Measurements from ENCODE around the gene USP37. TPM values are rescaled to one million over a fixed set of nuclear protein-coding genes. Genes with fewer than 3 reads are reported as not detected.

USP37 gene
- total and polyA plus RNA-seq, 2 of the 13 experiments (the other 11 are each of a cell fraction or from before 2014, with no cell fraction given), result 6.5 to 30.6 TPM

DNA sequence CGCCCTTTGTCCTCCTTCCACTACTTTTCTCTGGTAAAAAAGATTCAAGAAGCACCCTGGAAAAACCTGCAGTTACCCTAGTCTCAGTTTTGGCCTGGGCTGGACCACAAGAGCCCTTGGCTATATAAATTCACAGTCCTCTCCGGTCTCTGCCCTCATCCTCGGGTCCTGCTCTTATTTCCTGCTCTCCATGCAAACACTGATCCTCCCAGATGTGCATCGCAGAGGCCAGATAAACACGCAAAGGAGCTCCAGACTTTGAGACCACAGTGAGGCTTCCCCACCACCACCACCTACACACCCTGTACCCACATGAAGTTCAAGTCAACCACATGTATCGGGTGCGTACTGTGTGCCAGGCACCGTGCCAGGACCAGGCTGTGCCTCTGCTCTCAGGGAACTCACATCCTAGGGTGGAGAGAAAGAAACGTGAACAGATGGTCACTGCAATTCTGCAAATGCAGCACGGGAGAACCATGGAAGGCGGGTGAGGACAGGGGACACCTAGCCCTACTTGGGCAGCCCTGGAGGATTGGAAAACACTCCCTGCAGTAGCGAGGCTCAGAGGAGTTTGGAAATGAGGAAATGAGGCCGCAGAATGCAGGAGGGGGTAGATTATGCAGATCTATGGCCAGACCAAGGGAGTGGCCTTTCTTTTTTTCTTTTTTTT is 161.1 kb downstream of the USP37 start (continued):
- TF ChIP-seq, protein P1, sequence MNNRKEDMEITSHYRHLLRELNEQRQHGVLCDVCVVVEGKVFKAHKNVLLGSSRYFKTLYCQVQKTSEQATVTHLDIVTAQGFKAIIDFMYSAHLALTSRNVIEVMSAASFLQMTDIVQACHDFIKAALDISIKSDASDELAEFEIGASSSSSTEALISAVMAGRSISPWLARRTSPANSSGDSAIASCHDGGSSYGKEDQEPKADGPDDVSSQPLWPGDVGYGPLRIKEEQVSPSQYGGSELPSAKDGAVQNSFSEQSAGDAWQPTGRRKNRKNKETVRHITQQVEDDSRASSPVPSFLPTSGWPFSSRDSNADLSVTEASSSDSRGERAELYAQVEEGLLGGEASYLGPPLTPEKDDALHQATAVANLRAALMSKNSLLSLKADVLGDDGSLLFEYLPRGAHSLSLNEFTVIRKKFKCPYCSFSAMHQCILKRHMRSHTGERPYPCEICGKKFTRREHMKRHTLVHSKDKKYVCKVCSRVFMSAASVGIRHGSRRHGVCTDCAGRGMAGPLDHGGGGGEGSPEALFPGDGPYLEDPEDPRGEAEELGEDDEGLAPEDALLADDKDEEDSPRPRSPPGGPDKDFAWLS (CRISPR knock-in tag; IDR thresholded peaks at IDR 0.05; ENCODE audit: borderline replicate concordance), result 0 out of 2 replicates have a peak, but pooled peaks have one; percentile 1
- no peak for TF ChIP-seq RBM39 (IDR thresholded peaks at IDR 0.05; ENCODE audit: low read depth, low read length, poor library complexity, severe bottlenecking)
- TF ChIP-seq ZNF3 (CRISPR knock-in tag; IDR thresholded peaks at IDR 0.05), result peak; percentile 74; the same call in 1 of the 2 replicates
- TF ChIP-seq, protein P2, sequence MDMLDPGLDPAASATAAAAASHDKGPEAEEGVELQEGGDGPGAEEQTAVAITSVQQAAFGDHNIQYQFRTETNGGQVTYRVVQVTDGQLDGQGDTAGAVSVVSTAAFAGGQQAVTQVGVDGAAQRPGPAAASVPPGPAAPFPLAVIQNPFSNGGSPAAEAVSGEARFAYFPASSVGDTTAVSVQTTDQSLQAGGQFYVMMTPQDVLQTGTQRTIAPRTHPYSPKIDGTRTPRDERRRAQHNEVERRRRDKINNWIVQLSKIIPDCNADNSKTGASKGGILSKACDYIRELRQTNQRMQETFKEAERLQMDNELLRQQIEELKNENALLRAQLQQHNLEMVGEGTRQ (IDR thresholded peaks at IDR 0.05; ENCODE audit: low read depth, low read length), result no peak
- TF ChIP-seq, protein P2 (CRISPR knock-in tag; IDR thresholded peaks at IDR 0.05; ENCODE audit: borderline replicate concordance), result no peak
- TF ChIP-seq, protein P3, sequence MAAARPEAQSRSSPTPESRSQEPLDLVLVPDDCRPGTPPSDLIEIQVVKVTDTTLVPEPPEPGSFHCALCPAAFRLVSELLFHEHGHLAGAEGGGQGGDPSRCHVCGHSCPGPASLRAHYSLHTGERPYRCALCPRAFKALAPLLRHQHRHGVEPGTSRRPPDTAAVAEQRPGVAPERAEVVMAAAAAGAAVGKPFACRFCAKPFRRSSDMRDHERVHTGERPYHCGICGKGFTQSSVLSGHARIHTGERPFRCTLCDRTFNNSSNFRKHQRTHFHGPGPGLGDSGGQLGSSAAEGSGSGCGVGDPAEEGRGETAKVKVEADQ (CRISPR knock-in tag; IDR thresholded peaks at IDR 0.05; ENCODE audit: borderline replicate concordance), result peak; percentile 30; the same call in 1 of the 2 replicates
- no peak for TF ChIP-seq TOPORS (CRISPR knock-in tag; IDR thresholded peaks at IDR 0.05)
- no peak for TF ChIP-seq TBL1XR1 (IDR thresholded peaks at IDR 0.05; ENCODE audit: borderline replicate concordance, low read length, partially characterized antibody)
- TF ChIP-seq, protein P4, sequence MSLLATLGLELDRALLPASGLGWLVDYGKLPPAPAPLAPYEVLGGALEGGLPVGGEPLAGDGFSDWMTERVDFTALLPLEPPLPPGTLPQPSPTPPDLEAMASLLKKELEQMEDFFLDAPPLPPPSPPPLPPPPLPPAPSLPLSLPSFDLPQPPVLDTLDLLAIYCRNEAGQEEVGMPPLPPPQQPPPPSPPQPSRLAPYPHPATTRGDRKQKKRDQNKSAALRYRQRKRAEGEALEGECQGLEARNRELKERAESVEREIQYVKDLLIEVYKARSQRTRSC (CRISPR knock-in tag; IDR thresholded peaks at IDR 0.05; ENCODE audit: low read depth), result no peak
- TF ChIP-seq ZNF263 (CRISPR knock-in tag; IDR thresholded peaks at IDR 0.05), result no peak
- TF ChIP-seq, protein P5, sequence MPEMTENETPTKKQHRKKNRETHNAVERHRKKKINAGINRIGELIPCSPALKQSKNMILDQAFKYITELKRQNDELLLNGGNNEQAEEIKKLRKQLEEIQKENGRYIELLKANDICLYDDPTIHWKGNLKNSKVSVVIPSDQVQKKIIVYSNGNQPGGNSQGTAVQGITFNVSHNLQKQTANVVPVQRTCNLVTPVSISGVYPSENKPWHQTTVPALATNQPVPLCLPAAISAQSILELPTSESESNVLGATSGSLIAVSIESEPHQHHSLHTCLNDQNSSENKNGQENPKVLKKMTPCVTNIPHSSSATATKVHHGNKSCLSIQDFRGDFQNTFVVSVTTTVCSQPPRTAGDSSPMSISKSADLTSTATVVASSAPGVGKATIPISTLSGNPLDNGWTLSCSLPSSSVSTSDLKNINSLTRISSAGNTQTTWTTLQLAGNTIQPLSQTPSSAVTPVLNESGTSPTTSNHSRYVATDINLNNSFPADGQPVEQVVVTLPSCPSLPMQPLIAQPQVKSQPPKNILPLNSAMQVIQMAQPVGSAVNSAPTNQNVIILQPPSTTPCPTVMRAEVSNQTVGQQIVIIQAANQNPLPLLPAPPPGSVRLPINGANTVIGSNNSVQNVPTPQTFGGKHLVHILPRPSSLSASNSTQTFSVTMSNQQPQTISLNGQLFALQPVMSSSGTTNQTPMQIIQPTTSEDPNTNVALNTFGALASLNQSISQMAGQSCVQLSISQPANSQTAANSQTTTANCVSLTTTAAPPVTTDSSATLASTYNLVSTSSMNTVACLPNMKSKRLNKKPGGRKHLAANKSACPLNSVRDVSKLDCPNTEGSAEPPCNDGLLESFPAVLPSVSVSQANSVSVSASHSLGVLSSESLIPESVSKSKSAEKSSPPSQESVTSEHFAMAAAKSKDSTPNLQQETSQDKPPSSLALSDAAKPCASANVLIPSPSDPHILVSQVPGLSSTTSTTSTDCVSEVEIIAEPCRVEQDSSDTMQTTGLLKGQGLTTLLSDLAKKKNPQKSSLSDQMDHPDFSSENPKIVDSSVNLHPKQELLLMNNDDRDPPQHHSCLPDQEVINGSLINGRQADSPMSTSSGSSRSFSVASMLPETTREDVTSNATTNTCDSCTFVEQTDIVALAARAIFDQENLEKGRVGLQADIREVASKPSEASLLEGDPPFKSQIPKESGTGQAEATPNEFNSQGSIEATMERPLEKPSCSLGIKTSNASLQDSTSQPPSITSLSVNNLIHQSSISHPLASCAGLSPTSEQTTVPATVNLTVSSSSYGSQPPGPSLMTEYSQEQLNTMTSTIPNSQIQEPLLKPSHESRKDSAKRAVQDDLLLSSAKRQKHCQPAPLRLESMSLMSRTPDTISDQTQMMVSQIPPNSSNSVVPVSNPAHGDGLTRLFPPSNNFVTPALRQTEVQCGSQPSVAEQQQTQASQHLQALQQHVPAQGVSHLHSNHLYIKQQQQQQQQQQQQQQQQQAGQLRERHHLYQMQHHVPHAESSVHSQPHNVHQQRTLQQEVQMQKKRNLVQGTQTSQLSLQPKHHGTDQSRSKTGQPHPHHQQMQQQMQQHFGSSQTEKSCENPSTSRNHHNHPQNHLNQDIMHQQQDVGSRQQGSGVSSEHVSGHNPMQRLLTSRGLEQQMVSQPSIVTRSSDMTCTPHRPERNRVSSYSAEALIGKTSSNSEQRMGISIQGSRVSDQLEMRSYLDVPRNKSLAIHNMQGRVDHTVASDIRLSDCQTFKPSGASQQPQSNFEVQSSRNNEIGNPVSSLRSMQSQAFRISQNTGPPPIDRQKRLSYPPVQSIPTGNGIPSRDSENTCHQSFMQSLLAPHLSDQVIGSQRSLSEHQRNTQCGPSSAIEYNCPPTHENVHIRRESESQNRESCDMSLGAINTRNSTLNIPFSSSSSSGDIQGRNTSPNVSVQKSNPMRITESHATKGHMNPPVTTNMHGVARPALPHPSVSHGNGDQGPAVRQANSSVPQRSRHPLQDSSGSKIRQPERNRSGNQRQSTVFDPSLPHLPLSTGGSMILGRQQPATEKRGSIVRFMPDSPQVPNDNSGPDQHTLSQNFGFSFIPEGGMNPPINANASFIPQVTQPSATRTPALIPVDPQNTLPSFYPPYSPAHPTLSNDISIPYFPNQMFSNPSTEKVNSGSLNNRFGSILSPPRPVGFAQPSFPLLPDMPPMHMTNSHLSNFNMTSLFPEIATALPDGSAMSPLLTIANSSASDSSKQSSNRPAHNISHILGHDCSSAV (CRISPR knock-in tag; IDR thresholded peaks at IDR 0.05; ENCODE audit: borderline replicate concordance), result no peak; the same call in 1 of the 2 replicates
- no peak for TF ChIP-seq CREB1 (IDR thresholded peaks at IDR 0.05)
- no peak for TF ChIP-seq CREB1 (CRISPR knock-in tag; IDR thresholded peaks at IDR 0.05)
- no peak for TF ChIP-seq MTF2 (CRISPR knock-in tag; IDR thresholded peaks at IDR 0.05; ENCODE audit: borderline replicate concordance)

All from HepG2 (cell line).